HFF-Myc (cell line): Measurements from ENCODE around the gene TLCD2.
A peak's percentile ranks its signal among the peaks of the same experiment; 100 is the strongest.

Source experiments
- DNase-seq: peaks from one replicate; pipeline ENCODE4 v3.0.0-alpha.2; 2011; ENCODE audit warnings: low read depth; ENCODE audit errors: extremely low read depth
- H3K4me3 ChIP-seq: replicated peaks from 2 replicates; pipeline ENCODE4 v1.5.1; 2011; ENCODE audit warnings: low read depth, mild to moderate bottlenecking, control low read depth, low read length
- CTCF ChIP-seq: IDR thresholded peaks from 2 replicates; pipeline ENCODE4 v1.5.1; 2012; ENCODE audit warnings: mild to moderate bottlenecking, low read depth, low read length, control low read depth; ENCODE audit errors: missing control alignments

TLCD2 gene

DNA sequence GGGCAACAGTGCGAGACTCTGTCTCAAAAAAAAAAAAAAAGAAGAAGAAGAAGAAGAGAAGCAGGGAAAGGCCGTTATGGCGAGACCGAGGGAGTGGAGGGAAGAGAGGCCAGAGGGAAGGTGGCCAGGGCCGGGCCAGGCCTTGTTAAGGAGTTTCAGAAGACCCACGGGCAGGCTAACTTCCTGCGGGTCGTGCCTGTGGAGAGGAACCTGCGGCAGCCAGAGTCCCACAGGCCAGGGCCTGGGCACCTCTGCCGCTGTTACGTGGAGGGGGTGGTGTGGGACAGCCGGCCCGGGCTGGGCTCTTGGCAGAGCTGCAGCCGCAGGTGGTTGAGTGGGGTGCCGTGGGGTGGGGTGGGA lies 19.8 kb upstream of the TLCD2 start:
- no peak for TF ChIP-seq CTCF
- DNase-seq: no peak
- H3K4me3 ChIP-seq: no peak overlapping the region

- TF ChIP-seq CTCF: no peak
- no peak overlapping the region for H3K4me3 ChIP-seq
- no peak for DNase-seq
Measured at GRCh38 chr17:1727876-1728630, 17.9 kb upstream of the TLCD2 start.

- H3K4me3 ChIP-seq: no peak overlapping the region
- DNase-seq: no peak
- no peak for TF ChIP-seq CTCF
Measured at GRCh38 chr17:1727258-1727789, 17.1 kb upstream of the TLCD2 start.

GRCh38 chr17:1726626-1727257 lies 16.6 kb upstream of the TLCD2 start:
- no peak for DNase-seq
- TF ChIP-seq CTCF: no peak
- no peak overlapping the region for H3K4me3 ChIP-seq

GRCh38 chr17:1725642-1726511 lies 15.7 kb upstream of the TLCD2 start:
- no peak for DNase-seq
- peak overlapping the region; percentile 58 for H3K4me3 ChIP-seq
- no peak for TF ChIP-seq CTCF

- peak overlapping the region; percentile 58 for H3K4me3 ChIP-seq
- no peak for TF ChIP-seq CTCF
- DNase-seq: no peak
Measured at GRCh38 chr17:1724869-1725641, 14.9 kb upstream of the TLCD2 start.
